Measurements from ENCODE around the gene TPP1.
A peak's percentile ranks its signal among the peaks of the same experiment; 100 is the strongest.

TPP1 gene

GRCh38 chr11:6610591-6610990, 8.6 kb downstream of the TPP1 start:
- DNase-seq, result no peak

GRCh38 chr11:6609502-6610015, 9.7 kb downstream of the TPP1 start:
- DNase-seq, result no peak

GRCh38 chr11:6608726-6609501, 10.3 kb downstream of the TPP1 start:
- DNase-seq, result no peak

GRCh38 chr11:6608011-6608410, 11.2 kb downstream of the TPP1 start:
- no peak for DNase-seq

GRCh38 chr11:6607190-6607795, 11.9 kb downstream of the TPP1 start:
- no peak for DNase-seq

GRCh38 chr11:6606471-6607189, 12.6 kb downstream of the TPP1 start:
- DNase-seq, result peak; percentile 80

- DNase-seq, result no peak
These were observed 14.4 kb downstream of the TPP1 start for GRCh38 chr11:6604790-6605189.

GRCh38 chr11:6604081-6604626, 15.1 kb downstream of the TPP1 start:
- DNase-seq, result peak; percentile 78

GRCh38 chr11:6603287-6604080, 15.7 kb downstream of the TPP1 start, which contains the start of the genes ILK and RRP8:
Gene ILK, plus strand, starts transcription at chr11:6603774. Its CDS starts 498 bp downstream, at chr11:6604272.
Gene RRP8, minus strand, starts transcription at chr11:6603616. Its CDS starts 114 bp downstream, at chr11:6603502.
- DNase-seq, result peak; percentile 95

GRCh38 chr11:6602096-6602940, 16.9 kb downstream of the TPP1 start:
- no peak for DNase-seq

- DNase-seq, result no peak
These were observed 18.2 kb downstream of the TPP1 start for GRCh38 chr11:6601041-6601461.

- no peak for DNase-seq
These were observed 19.3 kb downstream of the TPP1 start for GRCh38 chr11:6599881-6600390.

- no peak for DNase-seq
These were observed 19.8 kb downstream of the TPP1 start for GRCh38 chr11:6599449-6599848.

GRCh38 chr11:6598555-6598954, 20.7 kb downstream of the TPP1 start:
- no peak for DNase-seq

- DNase-seq, result no peak
These were observed 22.9 kb downstream of the TPP1 start for GRCh38 chr11:6596239-6596877.

- DNase-seq, result no peak
These were observed 25.0 kb downstream of the TPP1 start for GRCh38 chr11:6594142-6594768.

GRCh38 chr11:6588018-6588417, 31.2 kb downstream of the TPP1 start:
- DNase-seq, result no peak

- DNase-seq, result no peak
These were observed 31.8 kb downstream of the TPP1 start for GRCh38 chr11:6587360-6587953.
